Gastrocnemius medialis (tissue), 4 donors: ENCODE results near the gene ZNF341.

Source experiments
- CTCF ChIP-seq, 5 experiments: fragments of 450-650 bp in 3 of 5; fragments of 200-600 bp in 2 of 5; sonication (generic) in 2 of 5; IDR thresholded peaks in 4 of 5; conservative IDR thresholded peaks in 1 of 5; 1 replicate in 4 of 5; 2 replicates in 1 of 5; pipeline ENCODE4 v1.5.1; 2016 to 2019; ENCODE audit warnings: antibody characterized with exemption in 5 of 5, mild to moderate bottlenecking in 3 of 5, moderate library complexity in 3 of 5
- POLR2A ChIP-seq, 2 donors: fragments of 450-650 bp; IDR thresholded peaks; one replicate each; pipeline ENCODE4 v1.6.1; 2017; ENCODE audit warnings: antibody characterized with exemption in 2 of 2, mild to moderate bottlenecking in 2 of 2, moderate library complexity in 2 of 2

- TF ChIP-seq POLR2A (IDR thresholded peaks at IDR 0.05) (no peak), CTCF (IDR thresholded peaks at IDR 0.05 in 4 of 5, conservative IDR thresholded peaks at IDR 0.05 in 1 of 5) (no peak)
Measured at GRCh38 chr20:33739493-33739892, 7.7 kb downstream of the ZNF341 start.
